GM12878 (cell line): ENCODE measurements around the gene WDR77. TPM values are rescaled to one million over a fixed set of nuclear protein-coding genes. Genes with fewer than 3 reads are reported as not detected.

Experiments
- BMI1 ChIP-seq: fragments of 450-650 bp; IDR thresholded peaks from 2 replicates; pipeline ENCODE4 v1.6.1; 2016; ENCODE audit warnings: mild to moderate bottlenecking, moderate library complexity, borderline replicate concordance
- FOXK2 ChIP-seq: fragments of 450-650 bp; IDR thresholded peaks from 2 replicates; pipeline ENCODE4 v1.6.1; 2017; ENCODE audit warnings: mild to moderate bottlenecking, moderate library complexity
- PAX5 ChIP-seq: IDR thresholded peaks from 2 replicates; pipeline ENCODE4 v1.6.1; 2011; ENCODE audit warnings: low read depth, low read length, borderline replicate concordance
- POU2F2 ChIP-seq: IDR thresholded peaks from 3 replicates; pipeline ENCODE4 v1.6.1; 2011; ENCODE audit warnings: low read depth, mild to moderate bottlenecking, low read length, borderline replicate concordance
- RELA ChIP-seq: fragments of 450-650 bp; IDR thresholded peaks from 2 replicates; pipeline ENCODE4 v1.8.0; 2014; ENCODE audit warnings: borderline replicate concordance; ENCODE audit not compliant: partially characterized antibody
- SMC3 ChIP-seq: IDR thresholded peaks from 2 replicates; pipeline ENCODE4 v1.6.1; 2011; ENCODE audit warnings: low read length, improper control_type of control experiment, borderline replicate concordance
- STAT3 ChIP-seq: IDR thresholded peaks from 2 replicates; pipeline ENCODE4 v1.6.1; 2011; ENCODE audit warnings: low read depth, low read length, improper control_type of control experiment
- TBL1XR1 ChIP-seq: IDR thresholded peaks from 2 replicates; pipeline ENCODE4 v1.6.1; 2012; ENCODE audit warnings: low read depth, low read length, improper control_type of control experiment
- TCF12 ChIP-seq: IDR thresholded peaks from 2 replicates; pipeline ENCODE4 v1.6.1; 2011; ENCODE audit warnings: low read depth, mild to moderate bottlenecking, low read length
- TCF7 ChIP-seq: IDR thresholded peaks from 2 replicates; pipeline ENCODE4 v1.6.1; 2014; ENCODE audit warnings: antibody characterized with exemption, borderline replicate concordance
- polyA plus RNA-seq, 11 experiments: library from polyadenylated mRNA; depleted of rRNA in 4 of 11; unstranded in 6 of 11; stranded (reverse) in 5 of 11; fragments of >200 nt; fragmentation: Nextera tagmentation in 4 of 11; fragmentation: Illumina TruSeq in 1 of 11; extraction: Ambion mirVana in 4 of 11; extraction: Trizol in 1 of 11; gene quantifications; 1 replicate in 1 of 11; 2 replicates in 10 of 11; pipeline versions ENCODE4 v1.2.1 to v1.2.3, GENCODE V29; 2011 to 2016; ENCODE audit warnings: inconsistent platforms in 2 of 11, missing spikeins in 2 of 11, low read depth in 1 of 11
- total RNA-seq, 4 experiments: library from RNA; depleted of rRNA in 3 of 4; stranded (reverse); fragments of >200 nt in 3 of 4; fragmentation: Illumina TruSeq in 1 of 4; extraction: Trizol in 1 of 4; gene quantifications; 2 replicates each; pipeline versions ENCODE4 v1.2.1 to v1.2.3, GENCODE V29; 2013 to 2021
- TF ChIP-seq, protein P1 (sequence below): IDR thresholded peaks from 2 replicates; pipeline ENCODE4 v1.6.1; 2011; ENCODE audit warnings: borderline replicate concordance, low read depth, mild to moderate bottlenecking, moderate library complexity, low read length; ENCODE audit not compliant: insufficient read depth, poor library complexity, severe bottlenecking
- TF ChIP-seq, protein P2 (sequence below): fragments of 450-650 bp; formaldehyde crosslinking; IDR thresholded peaks from 2 replicates; pipeline ENCODE4 v1.4.0; 2020; ENCODE audit warnings: mild to moderate bottlenecking, moderate library complexity

The WDR77 gene
- total and polyA plus RNA-seq, 10 of the 15 experiments (the other 5 are each of a cell fraction or from before 2014, with no cell fraction given), result 12.7 to 167 (median 67.1) TPM

DNA sequence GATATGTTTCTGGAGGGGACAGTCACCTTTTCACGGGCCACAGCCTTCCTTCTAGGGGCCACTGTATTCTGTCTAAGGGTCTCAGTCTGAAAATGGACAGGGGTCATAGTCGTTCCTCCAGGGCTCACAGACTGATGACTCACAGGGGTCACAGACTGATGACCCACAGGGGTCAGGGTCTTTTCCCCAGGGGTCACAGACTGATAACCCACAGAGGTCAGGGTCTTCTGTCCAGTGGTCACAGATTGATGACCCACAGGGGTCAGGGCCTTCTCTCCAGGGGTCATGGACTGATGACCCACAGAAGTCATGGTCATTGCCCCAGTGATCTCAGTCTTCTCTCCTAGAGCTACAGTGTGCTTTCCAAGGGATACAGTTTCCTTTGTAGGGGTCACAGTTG lies 34.3 kb downstream of the WDR77 start (continued):
- TF ChIP-seq, protein P1, sequence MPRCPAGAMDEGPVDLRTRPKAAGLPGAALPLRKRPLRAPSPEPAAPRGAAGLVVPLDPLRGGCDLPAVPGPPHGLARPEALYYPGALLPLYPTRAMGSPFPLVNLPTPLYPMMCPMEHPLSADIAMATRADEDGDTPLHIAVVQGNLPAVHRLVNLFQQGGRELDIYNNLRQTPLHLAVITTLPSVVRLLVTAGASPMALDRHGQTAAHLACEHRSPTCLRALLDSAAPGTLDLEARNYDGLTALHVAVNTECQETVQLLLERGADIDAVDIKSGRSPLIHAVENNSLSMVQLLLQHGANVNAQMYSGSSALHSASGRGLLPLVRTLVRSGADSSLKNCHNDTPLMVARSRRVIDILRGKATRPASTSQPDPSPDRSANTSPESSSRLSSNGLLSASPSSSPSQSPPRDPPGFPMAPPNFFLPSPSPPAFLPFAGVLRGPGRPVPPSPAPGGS, result no peak
- TF ChIP-seq POU2F2 (no peak), PAX5 (no peak), SMC3 (no peak), STAT3 (no peak), BMI1 (no peak), TBL1XR1 (no peak), TCF12 (no peak), TCF7 (no peak), FOXK2 (no peak), RELA (no peak)
- TF ChIP-seq, protein P2, sequence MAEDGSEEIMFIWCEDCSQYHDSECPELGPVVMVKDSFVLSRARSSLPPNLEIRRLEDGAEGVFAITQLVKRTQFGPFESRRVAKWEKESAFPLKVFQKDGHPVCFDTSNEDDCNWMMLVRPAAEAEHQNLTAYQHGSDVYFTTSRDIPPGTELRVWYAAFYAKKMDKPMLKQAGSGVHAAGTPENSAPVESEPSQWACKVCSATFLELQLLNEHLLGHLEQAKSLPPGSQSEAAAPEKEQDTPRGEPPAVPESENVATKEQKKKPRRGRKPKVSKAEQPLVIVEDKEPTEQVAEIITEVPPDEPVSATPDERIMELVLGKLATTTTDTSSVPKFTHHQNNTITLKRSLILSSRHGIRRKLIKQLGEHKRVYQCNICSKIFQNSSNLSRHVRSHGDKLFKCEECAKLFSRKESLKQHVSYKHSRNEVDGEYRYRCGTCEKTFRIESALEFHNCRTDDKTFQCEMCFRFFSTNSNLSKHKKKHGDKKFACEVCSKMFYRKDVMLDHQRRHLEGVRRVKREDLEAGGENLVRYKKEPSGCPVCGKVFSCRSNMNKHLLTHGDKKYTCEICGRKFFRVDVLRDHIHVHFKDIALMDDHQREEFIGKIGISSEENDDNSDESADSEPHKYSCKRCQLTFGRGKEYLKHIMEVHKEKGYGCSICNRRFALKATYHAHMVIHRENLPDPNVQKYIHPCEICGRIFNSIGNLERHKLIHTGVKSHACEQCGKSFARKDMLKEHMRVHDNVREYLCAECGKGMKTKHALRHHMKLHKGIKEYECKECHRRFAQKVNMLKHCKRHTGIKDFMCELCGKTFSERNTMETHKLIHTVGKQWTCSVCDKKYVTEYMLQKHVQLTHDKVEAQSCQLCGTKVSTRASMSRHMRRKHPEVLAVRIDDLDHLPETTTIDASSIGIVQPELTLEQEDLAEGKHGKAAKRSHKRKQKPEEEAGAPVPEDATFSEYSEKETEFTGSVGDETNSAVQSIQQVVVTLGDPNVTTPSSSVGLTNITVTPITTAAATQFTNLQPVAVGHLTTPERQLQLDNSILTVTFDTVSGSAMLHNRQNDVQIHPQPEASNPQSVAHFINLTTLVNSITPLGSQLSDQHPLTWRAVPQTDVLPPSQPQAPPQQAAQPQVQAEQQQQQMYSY (CRISPR knock-in tag), result no peak
